Measurements from ENCODE around the gene EFCAB5. TPM values are rescaled to one million over a fixed set of nuclear protein-coding genes. Genes with fewer than 3 reads are reported as not detected.
"Not testable (repeated sequence)": the region's sequence is repeated elsewhere in the genome, so short reads cannot be mapped to it uniquely, and the experiment has no call there.

Gene EFCAB5
- total RNA-seq, 4 donors from 2014 or later, result 0.17 to 0.78 TPM; not detected in 2

GRCh38 chr17:30137158-30137557 lies 195.7 kb downstream of the EFCAB5 start:
- Histone ChIP-seq H3K27ac (replicated peaks in 1 of 4) (no peak overlapping the region), H3K4me3 (no peak overlapping the region), H3K4me1 (peaks cover 0 to 10% (median 7%) of the 10 kb centered on the region in 4 donors), H3K9me3 (no peaks in the 10 kb centered on the region), H3K36me3 (peaks cover 0 to 32% (median 13%) of the 10 kb centered on the region in 4 donors), H3K27me3 (no peaks in the 10 kb centered on the region)
- WGBS, result 89% methylated on average over 3 of the region's 3 CpGs
- TF ChIP-seq POLR2AphosphoS5 (IDR thresholded peaks at IDR 0.05) (no peak), EP300 (IDR thresholded peaks at IDR 0.05) (no peak), POLR2A (IDR thresholded peaks at IDR 0.05; ENCODE audit: low read depth) (no peak), CTCF (IDR thresholded peaks at IDR 0.05) (no peak)
- intact Hi-C loops (cut with DNase I), result no loop called here
- no peak for DNase-seq (ENCODE audit: extremely low spot score)

GRCh38 chr17:30147860-30148259 lies 206.4 kb downstream of the EFCAB5 start:
- H3K27me3 ChIP-seq; intact Hi-C loops (cut with DNase I); H3K9me3 ChIP-seq; H3K4me3 ChIP-seq; H3K4me1 ChIP-seq; DNase-seq (ENCODE audit: extremely low spot score); H3K27ac ChIP-seq (replicated peaks in 1 of 4): not testable (repeated sequence)
- peaks cover 0 to 12% (median 6%) of the 10 kb centered on the region in 4 donors for H3K36me3 ChIP-seq
- WGBS, result 92% methylated on average over 6 of the region's 6 CpGs

- H3K4me3 ChIP-seq, result no peak overlapping the region
- 92% methylated on average over 1 of the region's 1 CpG for WGBS
- peaks cover 0 to 6% (median 3%) of the 10 kb centered on the region in 4 donors for H3K4me1 ChIP-seq
- H3K36me3 ChIP-seq, result peaks cover 0 to 12% (median 6%) of the 10 kb centered on the region in 4 donors
- no peaks in the 10 kb centered on the region for H3K9me3 ChIP-seq
- TF ChIP-seq CTCF (IDR thresholded peaks at IDR 0.05), result no peak
- no peak for TF ChIP-seq POLR2AphosphoS5 (IDR thresholded peaks at IDR 0.05)
- no peak for TF ChIP-seq POLR2A (IDR thresholded peaks at IDR 0.05; ENCODE audit: low read depth)
- TF ChIP-seq EP300 (IDR thresholded peaks at IDR 0.05), result no peak
- H3K27ac ChIP-seq (replicated peaks in 1 of 4), result no peak overlapping the region
- no peaks in the 10 kb centered on the region for H3K27me3 ChIP-seq
- DNase-seq (ENCODE audit: extremely low spot score), result no peak
- intact Hi-C loops (cut with DNase I), result no loop called here
Observed at GRCh38 chr17:30148376-30148775, 206.9 kb downstream of the EFCAB5 start.

DNA sequence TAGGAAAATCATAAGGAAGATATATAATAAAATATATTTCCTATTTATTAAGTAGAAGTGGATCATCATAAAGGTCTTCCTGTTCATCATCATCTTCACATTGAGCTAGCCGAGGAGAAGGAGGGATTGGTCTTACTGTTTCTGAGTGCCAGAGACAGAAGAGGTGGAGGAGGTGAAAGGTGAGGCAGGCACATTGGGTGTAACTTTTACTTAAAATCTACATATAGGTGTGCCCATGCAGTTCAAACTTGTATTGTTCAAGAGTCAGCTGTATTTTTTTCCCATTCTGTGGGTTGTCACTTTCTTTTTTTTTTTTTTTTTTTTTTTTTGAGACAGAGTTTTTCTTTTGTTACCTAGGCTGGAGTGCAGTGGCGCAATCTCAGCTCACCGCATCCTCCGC lies 210.0 kb downstream of the EFCAB5 start:
- no peak for DNase-seq (ENCODE audit: extremely low spot score)
- no peak for TF ChIP-seq POLR2AphosphoS5 (IDR thresholded peaks at IDR 0.05)
- TF ChIP-seq POLR2A (IDR thresholded peaks at IDR 0.05; ENCODE audit: low read depth), result no peak
- no peak for TF ChIP-seq EP300 (IDR thresholded peaks at IDR 0.05)
- TF ChIP-seq CTCF (IDR thresholded peaks at IDR 0.05), result no peak
- 97% methylated on average over 4 of the region's 4 CpGs for WGBS
- intact Hi-C loops (cut with DNase I), result no loop called here
- peaks cover 0 to 6% (median 3%) of the 10 kb centered on the region in 4 donors for H3K4me1 ChIP-seq
- H3K27ac ChIP-seq (replicated peaks in 1 of 4), result no peak overlapping the region
- H3K27me3 ChIP-seq, result no peaks in the 10 kb centered on the region
- no peaks in the 10 kb centered on the region for H3K9me3 ChIP-seq
- H3K4me3 ChIP-seq, result no peak overlapping the region
- peaks cover 0 to 19% (median 7%) of the 10 kb centered on the region in 4 donors for H3K36me3 ChIP-seq

GRCh38 chr17:30153463-30153862 lies 212.0 kb downstream of the EFCAB5 start:
- no peak overlapping the region for H3K4me3 ChIP-seq
- intact Hi-C loops (cut with DNase I), result no loop called here
- H3K9me3 ChIP-seq, result no peaks in the 10 kb centered on the region
- peaks cover 0 to 7% (median 1%) of the 10 kb centered on the region in 4 donors for H3K4me1 ChIP-seq
- H3K27ac ChIP-seq (replicated peaks in 1 of 4), result no peak overlapping the region
- DNase-seq (ENCODE audit: extremely low spot score), result no peak
- no peaks in the 10 kb centered on the region for H3K27me3 ChIP-seq
- H3K36me3 ChIP-seq, result peaks cover 0 to 30% (median 8%) of the 10 kb centered on the region in 4 donors
- TF ChIP-seq POLR2AphosphoS5 (IDR thresholded peaks at IDR 0.05) (no peak), EP300 (IDR thresholded peaks at IDR 0.05) (no peak), POLR2A (IDR thresholded peaks at IDR 0.05; ENCODE audit: low read depth) (no peak), CTCF (IDR thresholded peaks at IDR 0.05) (no peak)

All from esophagus muscularis mucosa (tissue), 4 donors.